ENCODE data around the gene CD320. TPM values are rescaled to one million over a fixed set of nuclear protein-coding genes. Genes with fewer than 3 reads are reported as not detected.

The CD320 gene
- polyA plus RNA-seq, 5 donors: 26.9 to 53.9 (median 33.0) TPM

GRCh38 chr19:8256276-8257051, 51.7 kb downstream of the CD320 start:
- no peak for DNase-seq

GRCh38 chr19:8255426-8256125, 52.6 kb downstream of the CD320 start:
- no peak for DNase-seq

GRCh38 chr19:8254286-8255001, 53.7 kb downstream of the CD320 start:
- DNase-seq: no peak

GRCh38 chr19:8253678-8254077, 54.5 kb downstream of the CD320 start:
- DNase-seq: no peak

- peak; percentile 55 to 80 for DNase-seq
These were observed 55.1 kb downstream of the CD320 start for GRCh38 chr19:8252922-8253589.

Other genes with a start within 250 kb of the CD320 start
- 10 to 100 TPM; 52.4 to 74.3 (median 54.0) TPM for gene FBN3, start 158.8 kb downstream of the CD320 start, polyA plus RNA-seq (ENCODE audit: insufficient read depth in 1 of 5, insufficient read length in 5 of 5, low replicate concordance in 1 of 5)
- gene CERS4, start 99.0 kb downstream of the CD320 start, polyA plus RNA-seq (ENCODE audit: insufficient read depth in 1 of 5, insufficient read length in 5 of 5, low replicate concordance in 1 of 5): 10 to 100 TPM; 41.4 to 62.9 (median 53.1) TPM
- gene NDUFA7, start 13.0 kb upstream of the CD320 start, polyA plus RNA-seq (ENCODE audit: insufficient read depth in 1 of 5, insufficient read length in 5 of 5, low replicate concordance in 1 of 5): 10 to 100 TPM; 29.6 to 36.3 (median 35.6) TPM
- 100 to 1,000 TPM; 455 to 946 (median 563) TPM for gene RPS28, start 13.1 kb upstream of the CD320 start, polyA plus RNA-seq (ENCODE audit: insufficient read depth in 1 of 5, insufficient read length in 5 of 5, low replicate concordance in 1 of 5)
- 10 to 100 TPM; 13.0 to 26.5 (median 16.8) TPM for gene KANK3, start 34.9 kb upstream of the CD320 start, polyA plus RNA-seq (ENCODE audit: insufficient read depth in 1 of 5, insufficient read length in 5 of 5, low replicate concordance in 1 of 5)
- gene ANGPTL4, start 55.8 kb upstream of the CD320 start, polyA plus RNA-seq (ENCODE audit: insufficient read depth in 1 of 5, insufficient read length in 5 of 5, low replicate concordance in 1 of 5): 1 to 10 TPM; 2.9 to 7.6 (median 4.6) TPM
- 100 to 1,000 TPM in 4 of 5 donors, 10 to 100 TPM in 1; 97.7 to 161 (median 121) TPM for gene RAB11B, start 82.0 kb upstream of the CD320 start, polyA plus RNA-seq (ENCODE audit: insufficient read depth in 1 of 5, insufficient read length in 5 of 5, low replicate concordance in 1 of 5)
- 10 to 100 TPM in 3 of 5 donors, 1 to 10 TPM in 2; 9.4 to 17.0 (median 10.6) TPM for gene MARCHF2, start 104.9 kb upstream of the CD320 start, polyA plus RNA-seq (ENCODE audit: insufficient read depth in 1 of 5, insufficient read length in 5 of 5, low replicate concordance in 1 of 5)
- gene HNRNPM, start 136.6 kb upstream of the CD320 start, polyA plus RNA-seq (ENCODE audit: insufficient read depth in 1 of 5, insufficient read length in 5 of 5, low replicate concordance in 1 of 5): 100 to 1,000 TPM; 281 to 444 (median 337) TPM
- 1 to 10 TPM; 1.9 to 3.9 (median 2.9) TPM for gene PRAM1, start 194.3 kb upstream of the CD320 start, polyA plus RNA-seq (ENCODE audit: insufficient read depth in 1 of 5, insufficient read length in 5 of 5, low replicate concordance in 1 of 5)
- 10 to 100 TPM; 16.3 to 38.3 (median 20.8) TPM for gene ZNF414, start 205.8 kb upstream of the CD320 start, polyA plus RNA-seq (ENCODE audit: insufficient read depth in 1 of 5, insufficient read length in 5 of 5, low replicate concordance in 1 of 5)

Data from right lung (tissue), 5 donors.